ENCODE data around the gene PIGK.

DNA sequence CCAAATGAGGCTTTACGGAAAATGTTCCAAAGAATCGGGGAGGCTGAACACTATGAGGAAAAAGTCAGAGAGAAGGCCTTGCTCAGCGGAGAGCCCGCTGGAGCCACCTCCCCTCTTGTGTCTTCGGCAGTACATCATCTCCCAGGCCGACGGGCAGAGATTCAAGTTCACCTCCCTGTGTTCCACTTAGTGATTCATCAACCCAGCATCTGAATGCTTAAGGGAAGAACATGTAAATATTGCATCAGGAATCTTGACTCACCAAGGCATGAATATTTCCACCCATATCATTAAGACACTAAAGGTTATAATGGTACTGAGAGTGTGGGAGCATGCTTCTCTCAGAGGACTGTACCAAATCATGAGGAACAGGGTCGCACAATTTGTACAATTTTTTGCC is 179.5 kb downstream of the PIGK start:
- no peak for TF ChIP-seq POLR2A (IDR thresholded peaks at IDR 0.05)
- TF ChIP-seq, protein P1, sequence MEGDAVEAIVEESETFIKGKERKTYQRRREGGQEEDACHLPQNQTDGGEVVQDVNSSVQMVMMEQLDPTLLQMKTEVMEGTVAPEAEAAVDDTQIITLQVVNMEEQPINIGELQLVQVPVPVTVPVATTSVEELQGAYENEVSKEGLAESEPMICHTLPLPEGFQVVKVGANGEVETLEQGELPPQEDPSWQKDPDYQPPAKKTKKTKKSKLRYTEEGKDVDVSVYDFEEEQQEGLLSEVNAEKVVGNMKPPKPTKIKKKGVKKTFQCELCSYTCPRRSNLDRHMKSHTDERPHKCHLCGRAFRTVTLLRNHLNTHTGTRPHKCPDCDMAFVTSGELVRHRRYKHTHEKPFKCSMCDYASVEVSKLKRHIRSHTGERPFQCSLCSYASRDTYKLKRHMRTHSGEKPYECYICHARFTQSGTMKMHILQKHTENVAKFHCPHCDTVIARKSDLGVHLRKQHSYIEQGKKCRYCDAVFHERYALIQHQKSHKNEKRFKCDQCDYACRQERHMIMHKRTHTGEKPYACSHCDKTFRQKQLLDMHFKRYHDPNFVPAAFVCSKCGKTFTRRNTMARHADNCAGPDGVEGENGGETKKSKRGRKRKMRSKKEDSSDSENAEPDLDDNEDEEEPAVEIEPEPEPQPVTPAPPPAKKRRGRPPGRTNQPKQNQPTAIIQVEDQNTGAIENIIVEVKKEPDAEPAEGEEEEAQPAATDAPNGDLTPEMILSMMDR (IDR thresholded peaks at IDR 0.05), result no peak

All from tibial nerve (tissue), 3 donors.